Hypothalamus (tissue), 51 donors: Measurements from ENCODE around the gene TERB2.
"Not testable (repeated sequence)": the region's sequence is repeated elsewhere in the genome, so short reads cannot be mapped to it uniquely, and the experiment has no call there.

Experiments
- DNase-seq, 51 donors: peaks; one replicate each; lab custom pipeline; 2025; lab: John Stamatoyannopoulos, UW

TERB2 gene

GRCh38 chr15:44999105-44999504 is 42.6 kb downstream of the TERB2 start:
- DNase-seq, result no peak

GRCh38 chr15:45001180-45001579 is 44.7 kb downstream of the TERB2 start:
- not testable (repeated sequence) for DNase-seq

GRCh38 chr15:45003731-45004410 is 47.4 kb downstream of the TERB2 start:
- peak in 2 of 51 donors; percentile 2 to 19 for DNase-seq

- not testable (repeated sequence) for DNase-seq
Measured at GRCh38 chr15:45004590-45005175, 48.2 kb downstream of the TERB2 start.

- DNase-seq, result no peak
Measured at GRCh38 chr15:45009046-45009445, 52.6 kb downstream of the TERB2 start.

GRCh38 chr15:45015114-45015513 is 58.6 kb downstream of the TERB2 start:
- not testable (repeated sequence) for DNase-seq

- DNase-seq, result not testable (repeated sequence)
Measured at GRCh38 chr15:45020222-45020900, 63.9 kb downstream of the TERB2 start.

GRCh38 chr15:45020901-45021259 is 64.4 kb downstream of the TERB2 start:
- not testable (repeated sequence) for DNase-seq

GRCh38 chr15:45021348-45021747 is 64.9 kb downstream of the TERB2 start:
- DNase-seq, result no peak

GRCh38 chr15:45022871-45023658 is 66.6 kb downstream of the TERB2 start, which contains the start of gene SORD:
Gene SORD (plus strand): TSS chr15:45023195. CDS start chr15:45023284, 89 bp downstream.
- DNase-seq, result peak; percentile 34 to 95 (median 83)

- DNase-seq, result peak in 6 of 51 donors; percentile 5 to 63 (median 45)
Measured at GRCh38 chr15:45023659-45024225, 67.3 kb downstream of the TERB2 start.

GRCh38 chr15:45024649-45025048 is 68.2 kb downstream of the TERB2 start:
- peak in 4 of 51 donors; percentile 9 to 24 (median 14) for DNase-seq

- DNase-seq, result not testable (repeated sequence)
Measured at GRCh38 chr15:45025627-45026026, 69.1 kb downstream of the TERB2 start.

- DNase-seq, result no peak
Measured at GRCh38 chr15:45026651-45027190, 70.2 kb downstream of the TERB2 start.

- DNase-seq, result peak in 1 of 51 donors; percentile 3
Measured at GRCh38 chr15:45027220-45027619, 70.7 kb downstream of the TERB2 start.
